ENCODE data around the gene LYRM2. TPM values are rescaled to one million over a fixed set of nuclear protein-coding genes. Genes with fewer than 3 reads are reported as not detected.

The LYRM2 gene, protein sequence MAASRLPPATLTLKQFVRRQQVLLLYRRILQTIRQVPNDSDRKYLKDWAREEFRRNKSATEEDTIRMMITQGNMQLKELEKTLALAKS
- total RNA-seq: 16.2 and 21.2 TPM in 2 replicates

GRCh38 chr6:89638320-89639195, at the start of gene LYRM2:
TSS of gene LYRM2 (minus strand) at chr6:89638747. CDS start at chr6:89638716, 31 bp downstream.

Other genes starting within 250 kb of the LYRM2 start
- gene RRAGD, start 226.5 kb downstream of the LYRM2 start, total RNA-seq: 0.99 and 1.5 TPM in 2 replicates
- gene ANKRD6, start 205.6 kb downstream of the LYRM2 start, total RNA-seq: 5.1 and 6.9 TPM in 2 replicates
- 10.8 and 12.4 TPM in 2 replicates for gene MDN1, start 181.0 kb upstream of the LYRM2 start, total RNA-seq
- gene CASP8AP2, start 191.1 kb upstream of the LYRM2 start, total RNA-seq: 3.7 and 7.5 TPM in 2 replicates